SK-N-SH treated with all-trans-retinoic acid at 6 μM for 48 hours (cell line): ENCODE data around the gene BARX2.

Experiments used
- ATAC-seq: fragments of 200-7000 bp; cut with Tn5 transposase; 3 replicates; pipeline ENCODE4 v1.9.1; 2020; ENCODE audit warnings: mild to moderate bottlenecking, moderate library complexity
- ARNTL ChIP-seq: fragments of 450-650 bp; formaldehyde crosslinking; IDR thresholded peaks from 2 replicates; pipeline ENCODE4 v1.5.0; 2020; ENCODE audit warnings: low read depth, mild to moderate bottlenecking, moderate library complexity, borderline replicate concordance
- CREB5 ChIP-seq: fragments of 250-450 bp; sonication (Bioruptor Pico); IDR thresholded peaks from 2 replicates; pipeline ENCODE4 v1.5.1; 2020; ENCODE audit warnings: low read depth, mild to moderate bottlenecking, moderate library complexity
- CSDC2 ChIP-seq: fragments of 250-450 bp; sonication (Bioruptor Pico); IDR thresholded peaks from 2 replicates; pipeline ENCODE4 v1.5.0; 2020; ENCODE audit warnings: mild to moderate bottlenecking, moderate library complexity
- CSRNP3 ChIP-seq: fragments of 250-450 bp; sonication (Bioruptor Pico); IDR thresholded peaks from 2 replicates; pipeline ENCODE4 v1.5.1; 2021; ENCODE audit warnings: mild to moderate bottlenecking, moderate library complexity
- ESRRG ChIP-seq: fragments of 250-450 bp; sonication (Bioruptor Pico); IDR thresholded peaks from 2 replicates; pipeline ENCODE4 v1.6.1; 2021; ENCODE audit warnings: mild to moderate bottlenecking
- GLIS3 ChIP-seq: fragments of 250-450 bp; sonication (Bioruptor Pico); IDR thresholded peaks from 2 replicates; pipeline ENCODE4 v1.5.0; 2020; ENCODE audit warnings: mild to moderate bottlenecking, moderate library complexity
- ISL1 ChIP-seq: fragments of 250-450 bp; sonication (Bioruptor Pico); IDR thresholded peaks from 2 replicates; pipeline ENCODE4 v2.1.2; 2022; ENCODE audit warnings: mild to moderate bottlenecking, moderate library complexity
- OSR1 ChIP-seq: fragments of 250-450 bp; sonication (Bioruptor Pico); IDR thresholded peaks from 2 replicates; pipeline ENCODE4 v1.8.0; 2022; ENCODE audit warnings: moderate library complexity, mild to moderate bottlenecking, inconsistent platforms
- POU6F1 ChIP-seq: fragments of 250-450 bp; sonication (Bioruptor Pico); IDR thresholded peaks from 2 replicates; pipeline ENCODE4 v1.8.0; 2021; ENCODE audit warnings: low read depth, mild to moderate bottlenecking, moderate library complexity, borderline replicate concordance
- PPARA ChIP-seq: fragments of 250-450 bp; sonication (Bioruptor Pico); IDR thresholded peaks from 2 replicates; pipeline ENCODE4 v1.5.0; 2020; ENCODE audit warnings: mild to moderate bottlenecking, borderline replicate concordance
- RARB ChIP-seq: fragments of 250-450 bp; sonication (Bioruptor Pico); IDR thresholded peaks from 2 replicates; pipeline ENCODE4 v1.8.0; 2021; ENCODE audit warnings: mild to moderate bottlenecking, moderate library complexity
- SNAI2 ChIP-seq: fragments of 250-450 bp; sonication (Bioruptor Pico); IDR thresholded peaks from 2 replicates; pipeline ENCODE4 v1.5.0; 2020; ENCODE audit warnings: mild to moderate bottlenecking, moderate library complexity
- TCF4 ChIP-seq: fragments of 250-450 bp; sonication (Bioruptor Pico); IDR thresholded peaks from 2 replicates; pipeline ENCODE4 v1.8.0; 2021; ENCODE audit warnings: mild to moderate bottlenecking, moderate library complexity, borderline replicate concordance
- TSHZ2 ChIP-seq: fragments of 250-450 bp; sonication (Bioruptor Pico); IDR thresholded peaks from 2 replicates; pipeline ENCODE4 v1.5.0; 2020; ENCODE audit warnings: mild to moderate bottlenecking, moderate library complexity
- ZC3H10 ChIP-seq: fragments of 250-450 bp; sonication (Bioruptor Pico); IDR thresholded peaks from 2 replicates; pipeline ENCODE4 v1.5.1; 2021; ENCODE audit warnings: mild to moderate bottlenecking, moderate library complexity
- ZFP3 ChIP-seq: fragments of 250-450 bp; sonication (Bioruptor Pico); IDR thresholded peaks from 2 replicates; pipeline ENCODE4 v1.5.0; 2020; ENCODE audit warnings: mild to moderate bottlenecking, moderate library complexity
- ZFP30 ChIP-seq: fragments of 450-650 bp; formaldehyde crosslinking; IDR thresholded peaks from 2 replicates; pipeline ENCODE4 v1.5.0; 2022; ENCODE audit warnings: mild to moderate bottlenecking, moderate library complexity
- ZNF565 ChIP-seq: fragments of 450-650 bp; formaldehyde crosslinking; conservative IDR thresholded peaks from 2 replicates; pipeline ENCODE4 v1.5.0; 2020; ENCODE audit warnings: low read depth, mild to moderate bottlenecking, moderate library complexity
- ZNF70 ChIP-seq: fragments of 450-650 bp; formaldehyde crosslinking; IDR thresholded peaks from 2 replicates; pipeline ENCODE4 v1.5.0; 2020; ENCODE audit warnings: mild to moderate bottlenecking, moderate library complexity

BARX2 gene

GRCh38 chr11:129457321-129457720 is 81.7 kb downstream of the BARX2 start:
- ATAC-seq: no peak

GRCh38 chr11:129458278-129458677 is 82.6 kb downstream of the BARX2 start:
- ATAC-seq: no peak
- TF ChIP-seq ISL1 (CRISPR knock-in tag) (no peak), ZNF565 (no peak), SNAI2 (CRISPR knock-in tag) (no peak), TSHZ2 (CRISPR knock-in tag) (no peak), OSR1 (CRISPR knock-in tag) (no peak), ZC3H10 (no peak), ZFP3 (CRISPR knock-in tag) (no peak), CSRNP3 (CRISPR knock-in tag) (no peak), RARB (CRISPR knock-in tag) (no peak), CSDC2 (CRISPR knock-in tag) (no peak)

More at GRCh38 chr11:129457321-129457720, 81.7 kb downstream of the BARX2 start:
- TF ChIP-seq SNAI2 (CRISPR knock-in tag) (no peak), TSHZ2 (CRISPR knock-in tag) (no peak), CSRNP3 (CRISPR knock-in tag) (no peak), POU6F1 (CRISPR knock-in tag) (no peak), TCF4 (no peak), ZNF70 (CRISPR knock-in tag) (no peak), ZFP30 (CRISPR knock-in tag) (no peak), PPARA (CRISPR knock-in tag) (no peak), GLIS3 (CRISPR knock-in tag) (no peak), ESRRG (no peak)
- TF ChIP-seq, all 23 proteins: peak for 0

- ATAC-seq: no peak
- TF ChIP-seq GLIS3 (CRISPR knock-in tag) (no peak), TSHZ2 (CRISPR knock-in tag) (no peak), ESRRG (no peak), OSR1 (CRISPR knock-in tag) (no peak), SNAI2 (CRISPR knock-in tag) (no peak), ARNTL (CRISPR knock-in tag) (no peak), TCF4 (no peak), PPARA (CRISPR knock-in tag) (no peak), CSDC2 (CRISPR knock-in tag) (no peak), POU6F1 (CRISPR knock-in tag) (no peak), CREB5 (CRISPR knock-in tag) (no peak)
Measured at GRCh38 chr11:129458756-129459535, 83.3 kb downstream of the BARX2 start.
